NCI-H446 treated with DMSO at 0.1 percent for 48 hours (cell line): Measurements from ENCODE around the gene EIF5A.
A peak's percentile ranks its signal among the peaks of the same experiment; 100 is the strongest.

ENCODE experiments used
- DNase-seq: peaks from one replicate; lab custom pipeline; 2025; lab: John Stamatoyannopoulos, UW

Gene EIF5A

GRCh38 chr17:7306911-7307685, at the start of gene EIF5A:
EIF5A (plus strand) TSS chr17:7307628; CDS start chr17:7309636, 2,008 bp downstream.
- DNase-seq = peak; percentile 99

DNA sequence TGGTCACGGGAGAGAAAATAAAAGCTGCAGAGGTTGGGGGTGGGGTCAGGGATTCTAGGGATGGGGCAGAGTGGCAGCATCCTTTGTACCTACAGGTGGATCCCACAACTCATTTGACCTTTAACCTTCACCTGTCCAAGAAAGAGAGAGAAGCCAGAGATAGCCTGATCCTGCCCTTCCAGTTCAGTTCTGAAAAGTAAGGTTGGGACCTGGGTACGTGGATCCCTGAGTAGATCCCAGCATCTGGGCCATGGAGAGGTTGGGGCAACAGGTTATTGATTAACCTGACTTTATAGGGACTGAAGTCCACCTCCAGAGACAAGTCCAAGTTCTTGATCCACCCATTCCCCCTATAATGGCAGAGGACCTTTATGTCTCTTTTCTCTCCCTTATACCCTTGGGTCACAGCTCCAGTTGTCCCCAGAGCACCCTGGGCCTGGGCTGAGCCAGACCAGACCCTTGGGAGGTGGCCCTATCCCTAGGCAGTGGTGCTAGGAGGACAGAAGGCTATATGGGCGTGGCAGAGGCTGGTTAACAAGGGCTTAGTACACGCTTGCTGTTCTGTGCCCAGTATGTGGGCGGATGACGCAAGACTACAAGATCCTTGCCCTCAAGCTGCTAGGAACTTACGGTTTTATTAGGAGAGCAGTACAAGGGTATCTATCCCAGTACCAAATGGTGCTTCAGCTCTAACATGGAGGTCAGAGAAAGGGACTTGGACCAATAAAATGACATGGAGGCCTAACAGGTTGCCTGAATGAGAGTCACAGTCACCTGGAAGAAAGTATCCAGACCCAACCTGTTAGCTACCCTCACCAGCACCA, 48.5 kb upstream of the EIF5A start:
- no peak for DNase-seq

GRCh38 chr17:7259555-7259889, 47.9 kb upstream of the EIF5A start:
- DNase-seq = no peak

DNA sequence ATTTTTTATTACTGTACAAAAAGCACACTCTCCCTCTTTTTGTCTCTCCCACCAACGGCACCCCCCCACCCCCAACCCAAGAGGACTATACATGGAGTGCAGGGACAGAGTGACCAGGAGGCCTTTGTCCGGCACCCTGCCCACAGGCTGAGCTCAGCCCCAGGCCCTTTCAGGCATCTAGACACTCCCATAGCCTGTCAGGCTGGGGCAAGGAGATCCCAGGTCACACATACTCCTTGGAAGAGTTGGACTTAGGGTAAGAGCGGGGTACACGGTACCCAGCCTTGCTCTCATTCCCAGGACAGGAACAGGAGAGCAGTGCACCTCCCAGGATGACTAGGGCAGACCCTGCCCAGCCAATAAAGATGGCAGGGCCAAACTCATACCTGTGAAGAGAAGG, 47.3 kb upstream of the EIF5A start:
- no peak for DNase-seq

GRCh38 chr17:7260651-7261378, 46.6 kb upstream of the EIF5A start:
- DNase-seq = no peak

- no peak for DNase-seq
These were observed 45.8 kb upstream of the EIF5A start for GRCh38 chr17:7261379-7262191.

GRCh38 chr17:7262192-7262934, 45.1 kb upstream of the EIF5A start, which contains the start of gene CLDN7:
CLDN7 (minus strand) TSS chr17:7262478; CDS start chr17:7262043, 435 bp downstream.
- DNase-seq = no peak

GRCh38 chr17:7262935-7263800, 44.3 kb upstream of the EIF5A start:
- no peak for DNase-seq

DNA sequence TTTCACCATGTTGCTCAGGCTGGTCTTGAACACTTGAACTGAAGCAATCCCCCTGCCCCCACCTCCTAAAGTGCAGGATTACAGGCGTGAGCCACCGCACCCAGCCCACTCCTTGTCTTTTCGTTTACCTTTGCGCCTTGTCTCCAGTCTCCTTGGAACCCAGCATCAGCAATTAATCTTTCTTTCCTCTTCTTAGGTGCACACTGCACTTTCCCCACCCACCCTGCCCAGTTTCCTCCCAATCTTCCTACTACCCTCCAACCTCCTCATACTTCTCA, 43.7 kb upstream of the EIF5A start:
- DNase-seq = no peak

- no peak for DNase-seq
These were observed 40.6 kb upstream of the EIF5A start for GRCh38 chr17:7266784-7267183.

GRCh38 chr17:7279448-7279847, 28.0 kb upstream of the EIF5A start:
- DNase-seq = no peak

DNA sequence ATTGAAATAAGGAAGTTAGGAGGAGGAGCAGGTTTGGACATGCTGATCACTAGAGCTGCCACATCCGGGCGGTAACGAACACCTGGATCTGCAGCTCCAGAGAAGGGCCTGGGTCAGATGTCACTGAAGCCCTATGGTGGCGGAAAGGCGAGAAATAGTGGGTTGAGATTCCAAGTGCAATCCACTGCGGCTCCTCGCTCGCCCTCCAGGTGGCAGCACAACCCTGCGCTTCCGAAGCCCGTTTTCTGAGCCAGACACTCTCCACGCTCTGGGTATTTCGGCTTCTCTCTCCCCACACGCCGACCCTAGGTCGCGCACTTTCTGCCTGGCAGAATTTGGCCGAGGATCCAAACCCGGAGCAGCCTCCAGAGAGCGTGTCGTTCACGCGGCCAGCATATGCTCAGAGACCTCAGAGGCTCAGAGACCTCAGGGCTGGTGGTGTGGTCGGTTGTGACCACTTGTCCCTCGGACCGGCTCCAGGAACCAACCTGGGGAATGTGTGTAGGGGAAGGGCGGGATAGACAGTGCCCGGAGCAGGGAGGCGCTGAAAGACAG, 26.8 kb upstream of the EIF5A start:
- peak; percentile 45 for DNase-seq

DNA sequence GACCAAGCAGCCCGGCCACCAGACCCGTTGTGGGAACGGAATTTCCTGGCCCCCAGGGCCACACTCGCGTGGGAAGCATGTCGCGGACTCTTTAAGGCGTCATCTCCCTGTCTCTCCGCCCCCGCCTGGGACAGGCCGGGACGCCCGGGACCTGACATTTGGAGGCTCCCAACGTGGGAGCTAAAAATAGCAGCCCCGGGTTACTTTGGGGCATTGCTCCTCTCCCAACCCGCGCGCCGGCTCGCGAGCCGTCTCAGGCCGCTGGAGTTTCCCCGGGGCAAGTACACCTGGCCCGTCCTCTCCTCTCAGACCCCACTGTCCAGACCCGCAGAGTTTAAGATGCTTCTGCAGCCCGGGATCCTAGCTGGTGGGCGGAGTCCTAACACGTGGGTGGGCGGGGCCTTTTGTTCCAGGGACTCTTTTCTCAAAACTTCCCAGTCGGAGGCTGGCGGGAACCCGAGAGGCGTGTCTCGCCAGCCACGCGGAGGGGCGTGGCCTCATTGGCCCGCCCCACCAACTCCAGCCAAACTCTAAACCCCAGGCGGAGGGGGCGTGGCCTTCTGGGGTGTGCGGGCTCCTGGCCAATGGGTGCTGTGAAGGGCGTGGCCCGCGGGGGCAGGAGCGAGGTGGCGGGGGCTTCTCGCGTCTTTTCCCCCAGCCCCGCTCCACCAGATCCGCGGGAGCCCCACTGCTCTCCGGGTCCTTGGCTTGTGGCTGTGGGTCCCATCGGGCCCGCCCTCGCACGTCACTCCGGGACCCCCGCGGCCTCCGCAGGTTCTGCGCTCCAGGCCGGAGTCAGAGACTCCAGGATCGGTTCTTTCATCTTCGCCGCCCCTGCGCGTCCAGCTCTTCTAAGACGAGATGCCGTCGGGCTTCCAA, 26.1 kb upstream of the EIF5A start, which contains the start of gene SLC2A4:
TSS of gene SLC2A4 (plus strand) at position 645 of the 879 bp plus-strand sequence. CDS start at position 862, 217 bp downstream.
- peak; percentile 83 for DNase-seq

DNA sequence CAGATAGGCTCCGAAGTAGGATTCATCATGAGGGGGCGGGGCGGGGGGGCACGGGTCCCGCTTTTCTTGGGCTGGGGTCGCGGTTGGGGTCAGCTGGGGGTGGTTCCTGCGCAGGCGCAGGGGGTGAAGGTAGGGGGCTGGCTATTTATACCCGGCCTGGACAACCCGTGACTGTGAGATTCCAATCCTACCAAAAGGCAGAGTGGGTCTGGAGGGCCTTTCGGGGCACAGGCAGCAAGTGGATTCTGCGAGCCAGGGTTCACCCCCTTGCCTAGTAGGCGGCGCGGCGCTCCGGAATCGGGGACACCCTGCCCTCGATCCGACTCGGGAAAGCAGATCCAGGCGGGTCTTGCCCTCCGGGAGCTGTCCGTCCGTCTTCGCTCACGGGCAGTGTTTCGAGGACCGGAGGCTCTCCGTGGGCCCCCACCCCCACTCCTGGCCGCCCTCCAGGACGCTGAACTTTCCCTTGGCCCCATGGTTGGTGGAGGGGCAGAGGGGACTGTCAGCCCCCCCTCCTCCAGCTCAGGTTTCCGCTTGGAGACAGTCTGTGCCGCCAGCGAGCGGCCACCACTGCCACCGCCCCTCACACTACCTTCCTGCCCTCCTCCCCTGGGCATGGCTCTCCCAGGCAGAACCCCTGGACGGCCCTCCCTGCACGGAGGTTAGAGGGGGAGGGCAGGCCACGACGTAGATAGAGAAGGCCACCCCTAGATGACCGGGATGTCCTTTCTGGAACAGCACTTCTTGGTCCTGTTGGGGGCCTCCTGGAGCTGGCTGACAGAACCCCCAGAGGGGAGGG, 25.3 kb upstream of the EIF5A start:
- no peak for DNase-seq

- no peak for DNase-seq
These were observed 24.6 kb upstream of the EIF5A start for GRCh38 chr17:7282752-7283321.

GRCh38 chr17:7283471-7284216, 23.8 kb upstream of the EIF5A start:
- DNase-seq = no peak

- DNase-seq = no peak
These were observed 22.5 kb upstream of the EIF5A start for GRCh38 chr17:7284911-7285310.
